H1 (cell line): Measurements from ENCODE around the gene FNDC10. TPM values are rescaled to one million over a fixed set of nuclear protein-coding genes. Genes with fewer than 3 reads are reported as not detected.

Source experiments
- CTCF ChIA-PET: fragments of 300-600 bp; sonication (Branson Sonifier 250); formaldehyde crosslinking; loops from one replicate; lab custom pipeline; 2021; ENCODE audit not compliant: partially characterized antibody; lab: Charles Lee
- POLR2A ChIA-PET: fragments of 300-600 bp; sonication (Branson Sonifier 250); formaldehyde crosslinking; loops from one replicate; lab custom pipeline; 2021; ENCODE audit warnings: inconsistent platforms; ENCODE audit not compliant: partially characterized antibody; lab: Charles Lee
- DNase-seq, 2 experiments: peaks; one replicate each; pipeline versions ENCODE4 v3.0.0 to v3.0.0-alpha.2; 2010 to 2022; ENCODE audit warnings: low spot score in 2 of 2, low read depth in 1 of 2, mixed read lengths in 1 of 2
- FAIRE-seq: peaks from 2 replicates; lab custom pipeline; 2011; peaks lifted over from hg19 to GRCh38; lab: Jason Lieb, UNC
- H2AFZ ChIP-seq: 2 replicates; pipeline ENCODE4 v1.8.1; 2012; ENCODE audit warnings: low read length, inconsistent platforms
- H2AK5ac ChIP-seq: 2 replicates; pipeline ENCODE4 v1.6.1; 2013; ENCODE audit warnings: low read depth, low read length
- H2BK120ac ChIP-seq: replicated peaks from 2 replicates; pipeline ENCODE3; 2013; ENCODE audit warnings: low read depth, low read length, inconsistent platforms
- H2BK12ac ChIP-seq: 2 replicates; pipeline ENCODE4 v1.6.1; 2013; ENCODE audit warnings: low read depth, low read length
- H2BK15ac ChIP-seq: 2 replicates; pipeline ENCODE4 v1.6.1; 2013; ENCODE audit warnings: low read length
- H2BK20ac ChIP-seq: 2 replicates; pipeline ENCODE4 v1.6.1; 2013; ENCODE audit warnings: low read length
- H2BK5ac ChIP-seq: 2 replicates; pipeline ENCODE4 v1.6.1; 2013; ENCODE audit warnings: low read depth, low read length
- H3K14ac ChIP-seq: 2 replicates; pipeline ENCODE4 v1.6.1; 2013; ENCODE audit warnings: inconsistent platforms; ENCODE audit not compliant: insufficient read length
- H3K18ac ChIP-seq: 2 replicates; pipeline ENCODE4 v1.6.1; 2013; ENCODE audit warnings: low read length; ENCODE audit errors: extremely low read depth
- H3K23ac ChIP-seq: 2 replicates; pipeline ENCODE4 v1.6.1; 2013; ENCODE audit warnings: inconsistent platforms; ENCODE audit not compliant: insufficient read length
- H3K23me2 ChIP-seq: 2 replicates; pipeline ENCODE4 v1.6.1; 2013; ENCODE audit warnings: low read depth, low read length
- H3K27ac ChIP-seq: 2 replicates; pipeline ENCODE4 v1.6.1; 2011; ENCODE audit warnings: low read depth, low read length, inconsistent platforms
- H3K27me3 ChIP-seq, 4 experiments: replicated peaks in 1 of 4; 1 replicate in 1 of 4; 2 replicates in 3 of 4; pipeline versions ENCODE4 v1.6.1 to v1.8.1; 2011 to 2013; ENCODE audit warnings: low read length in 3 of 4, mild to moderate bottlenecking in 3 of 4, inconsistent platforms in 2 of 4, mixed read lengths in 2 of 4, moderate library complexity in 1 of 4; ENCODE audit not compliant: control insufficient read depth in 3 of 4, insufficient read depth in 3 of 4; ENCODE audit errors: extremely low read depth in 1 of 4
- H3K36me3 ChIP-seq, 4 experiments: 2 replicates each; pipeline versions ENCODE4 v1.6.1 to v1.8.1; 2011 to 2013; ENCODE audit warnings: mild to moderate bottlenecking in 4 of 4, low read length in 3 of 4, moderate library complexity in 2 of 4, control low read depth in 1 of 4, inconsistent platforms in 1 of 4; ENCODE audit not compliant: insufficient read depth in 4 of 4, control insufficient read depth in 2 of 4
- H3K4ac ChIP-seq: replicated peaks from 2 replicates; pipeline ENCODE3; 2013; ENCODE audit warnings: low read length, low read depth, mixed read lengths, inconsistent platforms; ENCODE audit not compliant: insufficient read length
- H3K4me1 ChIP-seq, 4 experiments: replicated peaks in 1 of 4; 1 replicate in 1 of 4; 2 replicates in 3 of 4; pipeline versions ENCODE4 v1.6.1 to v1.8.1; 2011 to 2013; ENCODE audit warnings: low read length in 3 of 4, inconsistent platforms in 2 of 4, mixed read lengths in 1 of 4; ENCODE audit not compliant: insufficient read depth in 4 of 4, control insufficient read depth in 3 of 4
- H3K4me2 ChIP-seq, 2 experiments: 2 replicates each; pipeline versions ENCODE4 v1.6.1 to v1.8.1; 2011 to 2013; ENCODE audit warnings: low read depth in 2 of 2, low read length in 2 of 2, control low read depth in 1 of 2, inconsistent platforms in 1 of 2, mild to moderate bottlenecking in 1 of 2; ENCODE audit not compliant: insufficient read depth in 1 of 2
- H3K4me3 ChIP-seq, 4 experiments: fragments of 200-600, 300-600 bp in 1 of 4; sonication (generic), shearing (Covaris generic), sonication (Bioruptor Twin) in 1 of 4; 2 replicates each; pipeline versions ENCODE4 v1.5.1 to v1.8.1; 2011 to 2016; ENCODE audit warnings: low read length in 4 of 4, low read depth in 3 of 4, control low read depth in 2 of 4, inconsistent platforms in 2 of 4, mild to moderate bottlenecking in 2 of 4, mixed read lengths in 1 of 4, moderate library complexity in 1 of 4; ENCODE audit not compliant: insufficient read depth in 2 of 4; ENCODE audit errors: extremely low read depth in 1 of 4
- H3K56ac ChIP-seq: replicated peaks from 2 replicates; pipeline ENCODE3; 2013; ENCODE audit warnings: low read depth, mild to moderate bottlenecking, mixed read lengths, low read length, inconsistent platforms; ENCODE audit not compliant: insufficient read length
- H3K79me1 ChIP-seq: 2 replicates; pipeline ENCODE4 v1.6.1; 2013; ENCODE audit warnings: low read depth, low read length, control low read depth
- H3K79me2 ChIP-seq, 2 experiments: 2 replicates each; pipeline versions ENCODE4 v1.6.1 to v1.8.1; 2012 to 2013; ENCODE audit warnings: low read length in 2 of 2, mild to moderate bottlenecking in 2 of 2, inconsistent platforms in 1 of 2; ENCODE audit not compliant: insufficient read depth in 2 of 2, control insufficient read depth in 1 of 2
- H3K9ac ChIP-seq, 4 experiments: replicated peaks in 1 of 4; 1 replicate in 1 of 4; 2 replicates in 3 of 4; pipeline versions ENCODE4 v1.6.1 to v1.8.1; 2011 to 2013; ENCODE audit warnings: low read depth in 3 of 4, low read length in 3 of 4, control low read depth in 2 of 4, mild to moderate bottlenecking in 2 of 4, moderate library complexity in 2 of 4, inconsistent platforms in 1 of 4; ENCODE audit errors: extremely low read depth in 1 of 4
- H3K9me3 ChIP-seq, 2 experiments: 2 replicates each; pipeline versions ENCODE4 v1.6.1 to v1.8.1; 2012 to 2013; ENCODE audit warnings: mild to moderate bottlenecking in 2 of 2, moderate library complexity in 2 of 2, control low read depth in 1 of 2, inconsistent platforms in 1 of 2, low read depth in 1 of 2, low read length in 1 of 2, mixed read lengths in 1 of 2; ENCODE audit not compliant: insufficient read depth in 2 of 2
- H4K20me1 ChIP-seq, 2 experiments: replicated peaks in 1 of 2; 2 replicates each; pipeline versions ENCODE3 to v1.8.1; 2011 to 2013; ENCODE audit warnings: inconsistent platforms in 2 of 2, low read length in 2 of 2, mild to moderate bottlenecking in 1 of 2; ENCODE audit not compliant: insufficient read depth in 2 of 2, control insufficient read depth in 1 of 2
- H4K5ac ChIP-seq: 2 replicates; pipeline ENCODE4 v1.6.1; 2013; ENCODE audit warnings: low read length, low read depth, mixed read lengths, inconsistent platforms; ENCODE audit not compliant: insufficient read length
- H4K8ac ChIP-seq: 2 replicates; pipeline ENCODE4 v1.8.0; 2013; ENCODE audit warnings: mild to moderate bottlenecking, moderate library complexity, low read length, inconsistent platforms; ENCODE audit not compliant: insufficient read depth; ENCODE audit errors: extremely low read depth
- H4K91ac ChIP-seq: replicated peaks from 2 replicates; pipeline ENCODE3; 2013; ENCODE audit warnings: low read length, mixed read lengths, inconsistent platforms; ENCODE audit not compliant: insufficient read length
- FOSL1 ChIP-seq: IDR thresholded peaks from 2 replicates; pipeline ENCODE4 v1.6.1; 2011; ENCODE audit warnings: mild to moderate bottlenecking, low read depth, low read length, moderate library complexity; ENCODE audit not compliant: insufficient read depth
- NRF1 ChIP-seq: IDR thresholded peaks from 2 replicates; pipeline ENCODE4 v1.6.1; 2011; ENCODE audit warnings: mild to moderate bottlenecking, low read depth, low read length, improper control_type of control experiment
- TAF1 ChIP-seq: IDR thresholded peaks from 2 replicates; pipeline ENCODE4 v1.6.1; 2011; ENCODE audit warnings: mild to moderate bottlenecking, low read depth, low read length
- WGBS, 2 experiments: shearing (Covaris generic) in 1 of 2; methylation state at CpG; one replicate each; pipeline versions ENCODE4 v1.1.6 to v1.1.7; 2013 to 2015; ENCODE audit warnings: low lambda C conversion rate in 2 of 2, mixed read lengths in 2 of 2, inconsistent platforms in 1 of 2, low coverage in 1 of 2, missing lambda C conversion rate in 1 of 2; ENCODE audit not compliant: insufficient replicate concordance in 2 of 2, insufficient coverage in 1 of 2, insufficient read length in 1 of 2; ENCODE audit errors: extremely low coverage in 1 of 2, missing lambda C conversion rate in 1 of 2; 5-methylcytosine and 5-hydroxymethylcytosine counted together
- polyA plus RNA-seq, 7 experiments: library from polyadenylated mRNA; depleted of rRNA in 3 of 7; stranded (reverse) in 5 of 7; unstranded in 2 of 7; fragments of >200 nt in 5 of 7; fragments of 200-250 nt in 2 of 7; gene quantifications; 1 replicate in 5 of 7; 2 replicates in 1 of 7; 4 replicates in 1 of 7; pipeline versions ENCODE4 v1.2.1 to v1.2.3, GENCODE V29; 2011 to 2013; ENCODE audit warnings: missing spikeins in 2 of 7, mixed read lengths in 2 of 7
- total RNA-seq: library from RNA; stranded (reverse); fragmentation: NEBNext Ultra II Directional; extraction: Animal tissue kit (Norgen Biotek cat#: 25700); gene quantifications from 2 replicates; pipeline ENCODE4 v1.2.1, GENCODE V29; 2021
- TF ChIP-seq, protein P1 (sequence below): IDR thresholded peaks from 2 replicates; pipeline ENCODE4 v1.6.1; 2012; ENCODE audit warnings: low read length, inconsistent platforms

FNDC10 gene
- total and polyA plus RNA-seq, 2 of the 8 experiments (the other 6 are each of a cell fraction or from before 2014, with no cell fraction given): 19.0 to 21.8 TPM

DNA sequence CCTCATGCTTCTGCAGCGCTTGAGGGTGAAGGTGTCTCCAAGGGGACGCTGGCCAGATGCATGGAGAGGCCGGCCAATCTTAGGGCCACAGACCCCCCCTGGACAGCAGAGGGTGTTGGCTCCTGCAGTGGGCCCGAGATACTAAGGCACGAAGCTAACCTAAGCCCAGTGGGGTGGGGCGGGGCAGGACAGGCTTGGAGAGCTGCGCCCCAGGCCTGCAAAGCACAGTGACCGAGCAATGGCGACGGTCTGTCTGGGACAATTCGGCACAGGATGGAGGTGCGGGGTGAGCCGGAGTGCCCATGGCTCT is 1.3 kb downstream of the FNDC10 start:
- H3K9ac ChIP-seq: no peak overlapping the region
- no peak overlapping the region for H3K56ac ChIP-seq
- ChIA-PET POLR2A (interaction anchor here (0.7 to 2.7 kb wide), 8 partner anchors 11 to 40 kb away, joined by 3 to 10 read pairs (median 6); partner anchors contain the start of genes MIB2 and SSU72), CTCF (interaction anchor here (0.6 to 3.1 kb wide), 8 partner anchors 11 to 299 kb away, joined by 3 to 18 read pairs (median 4); no protein-coding TSS in a partner anchor)
- no peak overlapping the region for H3K27ac ChIP-seq
- no peak for FAIRE-seq
- no peak overlapping the region for H3K4ac ChIP-seq
- no peak overlapping the region for H4K8ac ChIP-seq
- H4K20me1 ChIP-seq: peaks cover 2 to 6% of the 10 kb centered on the region in 2 experiments
- no peak overlapping the region for H2BK15ac ChIP-seq
- DNase-seq: no peak
- H2BK20ac ChIP-seq: no peak overlapping the region
- no peaks in the 10 kb centered on the region for H3K79me2 ChIP-seq
- peak overlapping the region; percentile 52 to 86 for H3K4me2 ChIP-seq
- 0 out of 2 replicates have a peak overlapping the region, but pooled peaks have one; percentile 17 for H2BK12ac ChIP-seq
- H2BK120ac ChIP-seq: no peak overlapping the region
- no peak overlapping the region for H3K23ac ChIP-seq
- peaks cover 13 to 41% (median 34%) of the 10 kb centered on the region in 4 experiments for H3K27me3 ChIP-seq
- H2AK5ac ChIP-seq: 0 out of 2 replicates have a peak overlapping the region, but pooled peaks have one; percentile 13
- H3K79me1 ChIP-seq: no peaks in the 10 kb centered on the region
- no peak overlapping the region for H2AFZ ChIP-seq
- H2BK5ac ChIP-seq: no peak overlapping the region
- peak overlapping the region in 1 of 4 experiments; percentile 63; a peak in 4 of 8 replicates for H3K4me3 ChIP-seq
- no peak overlapping the region for H4K91ac ChIP-seq
- H3K9me3 ChIP-seq: no peaks in the 10 kb centered on the region
- peaks cover 16% of the 10 kb centered on the region; the same call in 1 of the 2 replicates for H3K23me2 ChIP-seq
- no peak overlapping the region for H4K5ac ChIP-seq
- H3K4me1 ChIP-seq: peaks cover 0 to 24% (median 18%) of the 10 kb centered on the region in 4 experiments; a peak in 6 of 7 replicates
- no peaks in the 10 kb centered on the region for H3K36me3 ChIP-seq
- peak overlapping the region; percentile 2; the same call in 1 of the 2 replicates for H3K18ac ChIP-seq
- 89% methylated on average over 13 of the region's 13 CpGs; no CpG with 5 or more reads in 1 of the 2 experiments for WGBS, 2 experiments
- no peak overlapping the region for H3K14ac ChIP-seq
- TF ChIP-seq, protein P1, sequence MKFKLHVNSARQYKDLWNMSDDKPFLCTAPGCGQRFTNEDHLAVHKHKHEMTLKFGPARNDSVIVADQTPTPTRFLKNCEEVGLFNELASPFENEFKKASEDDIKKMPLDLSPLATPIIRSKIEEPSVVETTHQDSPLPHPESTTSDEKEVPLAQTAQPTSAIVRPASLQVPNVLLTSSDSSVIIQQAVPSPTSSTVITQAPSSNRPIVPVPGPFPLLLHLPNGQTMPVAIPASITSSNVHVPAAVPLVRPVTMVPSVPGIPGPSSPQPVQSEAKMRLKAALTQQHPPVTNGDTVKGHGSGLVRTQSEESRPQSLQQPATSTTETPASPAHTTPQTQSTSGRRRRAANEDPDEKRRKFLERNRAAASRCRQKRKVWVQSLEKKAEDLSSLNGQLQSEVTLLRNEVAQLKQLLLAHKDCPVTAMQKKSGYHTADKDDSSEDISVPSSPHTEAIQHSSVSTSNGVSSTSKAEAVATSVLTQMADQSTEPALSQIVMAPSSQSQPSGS: no peak
- TF ChIP-seq TAF1: no peak
- no peak for TF ChIP-seq FOSL1
- no peak for TF ChIP-seq NRF1
